Osteocyte (in vitro differentiated cells): ENCODE data around the gene AFG3L2. TPM values are rescaled to one million over a fixed set of nuclear protein-coding genes. Genes with fewer than 3 reads are reported as not detected.

Experiments used
- DNase-seq: peaks from one replicate; pipeline ENCODE4 v3.0.0; 2021; ENCODE audit warnings: mixed read lengths; ENCODE audit not compliant: unreplicated experiment; ENCODE audit errors: extremely low spot score
- H3K27ac Mint-ChIP-seq: one replicate; pipeline ENCODE4 v1.8.0; 2021; ENCODE audit warnings: mild to moderate bottlenecking, mixed read lengths; ENCODE audit not compliant: unreplicated experiment
- H3K27me3 Mint-ChIP-seq: one replicate; pipeline ENCODE4 v1.8.0; 2021; ENCODE audit warnings: mixed read lengths; ENCODE audit not compliant: unreplicated experiment
- H3K36me3 Mint-ChIP-seq: one replicate; pipeline ENCODE4 v1.8.0; 2021; ENCODE audit warnings: mixed read lengths; ENCODE audit not compliant: unreplicated experiment
- H3K4me1 Mint-ChIP-seq: one replicate; pipeline ENCODE4 v1.8.0; 2021; ENCODE audit warnings: mixed read lengths; ENCODE audit not compliant: unreplicated experiment
- H3K4me3 Mint-ChIP-seq: one replicate; pipeline ENCODE4 v1.8.0; 2021; ENCODE audit warnings: mild to moderate bottlenecking, moderate library complexity, mixed read lengths; ENCODE audit not compliant: unreplicated experiment
- H3K9me3 Mint-ChIP-seq: one replicate; pipeline ENCODE4 v1.8.0; 2021; ENCODE audit warnings: mixed read lengths; ENCODE audit not compliant: unreplicated experiment
- total RNA-seq: library from RNA; stranded (reverse); gene quantifications from 2 replicates; pipeline ENCODE4 v1.2.1, GENCODE V29; 2021
- TF ChIP-seq, protein P1 (sequence below): fragments of 200-600 bp; sonication (generic); IDR thresholded peaks from 2 replicates; pipeline ENCODE4 v1.5.0; 2021; ENCODE audit warnings: antibody characterized with exemption, mild to moderate bottlenecking, moderate library complexity

Gene AFG3L2
- total RNA-seq, 1 donor from 2014 or later = 44.4 TPM

DNA sequence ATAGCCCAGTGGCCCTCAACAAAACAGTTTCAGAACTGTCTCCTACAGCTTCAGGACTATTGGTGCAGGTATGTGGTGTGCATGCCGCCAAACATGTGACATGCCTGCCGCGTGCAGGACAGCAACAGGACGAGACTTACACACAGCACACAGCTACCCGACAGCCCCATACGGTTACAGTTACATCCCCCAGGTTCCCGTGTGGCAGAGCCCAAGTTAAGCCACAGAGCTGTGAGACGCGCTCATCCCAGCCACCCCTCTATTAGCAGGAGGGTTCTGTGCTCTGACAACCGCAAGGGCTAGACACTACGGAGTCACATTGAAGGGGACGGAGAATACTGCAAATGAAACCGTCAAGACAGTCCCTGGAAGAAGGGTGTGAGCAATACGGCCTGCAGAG, 85.3 kb downstream of the AFG3L2 start:
- no peak for DNase-seq
- TF ChIP-seq, protein P1, sequence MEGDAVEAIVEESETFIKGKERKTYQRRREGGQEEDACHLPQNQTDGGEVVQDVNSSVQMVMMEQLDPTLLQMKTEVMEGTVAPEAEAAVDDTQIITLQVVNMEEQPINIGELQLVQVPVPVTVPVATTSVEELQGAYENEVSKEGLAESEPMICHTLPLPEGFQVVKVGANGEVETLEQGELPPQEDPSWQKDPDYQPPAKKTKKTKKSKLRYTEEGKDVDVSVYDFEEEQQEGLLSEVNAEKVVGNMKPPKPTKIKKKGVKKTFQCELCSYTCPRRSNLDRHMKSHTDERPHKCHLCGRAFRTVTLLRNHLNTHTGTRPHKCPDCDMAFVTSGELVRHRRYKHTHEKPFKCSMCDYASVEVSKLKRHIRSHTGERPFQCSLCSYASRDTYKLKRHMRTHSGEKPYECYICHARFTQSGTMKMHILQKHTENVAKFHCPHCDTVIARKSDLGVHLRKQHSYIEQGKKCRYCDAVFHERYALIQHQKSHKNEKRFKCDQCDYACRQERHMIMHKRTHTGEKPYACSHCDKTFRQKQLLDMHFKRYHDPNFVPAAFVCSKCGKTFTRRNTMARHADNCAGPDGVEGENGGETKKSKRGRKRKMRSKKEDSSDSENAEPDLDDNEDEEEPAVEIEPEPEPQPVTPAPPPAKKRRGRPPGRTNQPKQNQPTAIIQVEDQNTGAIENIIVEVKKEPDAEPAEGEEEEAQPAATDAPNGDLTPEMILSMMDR = no peak
- H3K27ac Mint-ChIP-seq = no peak overlapping the region
- no peaks in the 10 kb centered on the region for H3K36me3 Mint-ChIP-seq
- H3K27me3 Mint-ChIP-seq = no peaks in the 10 kb centered on the region
- H3K4me3 Mint-ChIP-seq = no peak overlapping the region
- peaks cover 23% of the 10 kb centered on the region for H3K4me1 Mint-ChIP-seq
- no peaks in the 10 kb centered on the region for H3K9me3 Mint-ChIP-seq

DNA sequence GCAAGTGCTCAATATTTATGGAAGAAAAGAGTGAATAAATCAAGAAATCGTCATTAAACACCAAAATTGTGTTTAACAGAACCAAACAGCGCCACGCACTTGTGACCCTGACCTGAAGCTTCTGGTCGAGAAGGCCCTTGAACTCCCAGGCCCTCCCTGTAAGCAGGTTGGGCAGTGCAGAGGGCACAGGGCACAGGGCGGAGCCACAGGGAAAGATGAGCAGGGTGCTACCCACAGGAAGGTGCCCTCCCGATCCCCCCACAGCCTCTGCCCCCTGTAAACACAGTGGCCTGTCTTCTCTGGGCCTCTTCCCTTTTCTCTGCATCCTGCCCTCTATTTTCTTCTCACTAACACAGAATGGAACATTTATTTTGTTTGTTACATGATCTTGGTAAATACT, 85.9 kb downstream of the AFG3L2 start:
- Mint-ChIP-seq H3K4me3 (no peak overlapping the region), H3K27me3 (no peaks in the 10 kb centered on the region), H3K9me3 (no peaks in the 10 kb centered on the region), H3K27ac (no peak overlapping the region), H3K36me3 (no peaks in the 10 kb centered on the region), H3K4me1 (peaks cover 17% of the 10 kb centered on the region)
- DNase-seq = no peak
- TF ChIP-seq, protein P1 = no peak

- Mint-ChIP-seq H3K27ac (no peak overlapping the region), H3K4me1 (peaks cover 17% of the 10 kb centered on the region), H3K27me3 (no peaks in the 10 kb centered on the region), H3K4me3 (no peak overlapping the region), H3K9me3 (no peaks in the 10 kb centered on the region), H3K36me3 (no peaks in the 10 kb centered on the region)
- DNase-seq = no peak
- TF ChIP-seq, protein P1 = no peak
These were observed 86.9 kb downstream of the AFG3L2 start for GRCh38 chr18:12290086-12290485.

DNA sequence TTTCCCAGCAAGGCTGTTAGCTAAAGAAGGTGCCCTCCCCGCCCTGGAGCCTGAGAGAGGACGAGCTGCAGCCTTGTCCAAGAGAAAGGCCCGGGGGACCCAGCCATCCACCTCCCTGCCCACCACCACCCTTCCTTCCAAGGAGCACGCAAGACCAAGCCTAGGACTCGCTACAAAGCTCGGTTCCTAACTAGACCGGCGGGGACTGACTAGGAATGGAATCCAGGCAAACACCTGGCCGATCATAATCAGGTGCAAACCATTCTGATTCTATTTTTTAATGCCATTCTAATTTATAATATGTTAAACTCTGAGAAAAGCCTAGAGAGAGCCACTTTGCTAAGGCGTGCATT, 88.6 kb downstream of the AFG3L2 start:
- H3K9me3 Mint-ChIP-seq = no peaks in the 10 kb centered on the region
- no peaks in the 10 kb centered on the region for H3K36me3 Mint-ChIP-seq
- H3K27ac Mint-ChIP-seq = peak overlapping the region; percentile 78
- DNase-seq = no peak
- peaks cover 17% of the 10 kb centered on the region for H3K4me1 Mint-ChIP-seq
- TF ChIP-seq, protein P1 = no peak
- H3K27me3 Mint-ChIP-seq = no peaks in the 10 kb centered on the region
- peak overlapping the region; percentile 81 for H3K4me3 Mint-ChIP-seq

DNA sequence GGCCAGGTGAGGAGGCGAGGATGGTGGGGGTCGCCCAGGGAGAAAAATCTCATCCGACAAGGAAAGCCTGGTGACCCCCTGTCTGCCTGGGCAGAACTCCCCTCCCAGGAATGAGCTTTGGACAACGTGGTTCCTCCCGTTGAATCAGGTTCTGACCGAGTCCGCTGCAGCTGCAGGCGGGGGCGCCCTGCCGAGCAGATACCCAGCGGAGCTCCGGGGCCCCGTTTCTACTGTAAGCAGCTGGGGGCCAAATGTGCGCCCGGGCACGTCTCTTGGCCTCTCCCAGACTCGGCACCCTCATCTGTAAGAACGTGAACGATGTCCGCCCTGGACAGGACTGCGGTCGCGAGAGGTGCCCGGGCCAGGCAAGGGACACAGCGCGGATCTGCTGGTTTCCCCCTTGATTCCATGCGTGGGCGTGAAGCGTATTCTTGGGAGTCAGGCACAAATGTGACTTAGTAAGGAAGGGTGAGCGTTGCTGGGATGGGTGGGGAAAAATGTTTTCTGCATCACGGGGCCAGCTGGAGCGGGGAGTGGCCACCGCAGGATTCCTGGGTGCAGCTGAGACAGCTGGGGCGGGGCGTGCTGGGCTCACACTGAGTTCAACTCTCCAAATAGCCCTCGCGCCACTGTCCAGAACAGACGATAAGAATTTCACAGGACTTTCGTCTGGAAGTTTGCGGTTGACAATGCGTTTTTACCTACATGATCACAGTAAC, 89.2 kb downstream of the AFG3L2 start:
- TF ChIP-seq, protein P1 = no peak
- DNase-seq = no peak
- peak overlapping the region; percentile 81 for H3K4me3 Mint-ChIP-seq
- no peaks in the 10 kb centered on the region for H3K27me3 Mint-ChIP-seq
- peaks cover 21% of the 10 kb centered on the region for H3K4me1 Mint-ChIP-seq
- no peaks in the 10 kb centered on the region for H3K36me3 Mint-ChIP-seq
- H3K27ac Mint-ChIP-seq = peak overlapping the region; percentile 78
- no peaks in the 10 kb centered on the region for H3K9me3 Mint-ChIP-seq
